ENCODE measurements around the gene RBL1. TPM values are rescaled to one million over a fixed set of nuclear protein-coding genes. Genes with fewer than 3 reads are reported as not detected.
"Not testable (repeated sequence)": the region's sequence is repeated elsewhere in the genome, so short reads cannot be mapped to it uniquely, and the experiment has no call there.

RBL1 gene
- total RNA-seq, 1 donor from 2014 or later: 10.4 TPM

GRCh38 chr20:37039366-37039765 lies 56.4 kb downstream of the RBL1 start:
- not testable (repeated sequence) for H3K4me1 ChIP-seq (ENCODE audit: control insufficient read depth in 3 of 3, insufficient read depth in 3 of 3, low read length in 3 of 3); H3K27ac ChIP-seq (ENCODE audit: low read depth, low read length); H3K9ac ChIP-seq (ENCODE audit: low read depth in 1 of 3, low read length in 3 of 3); H3K27me3 ChIP-seq (ENCODE audit: control insufficient read depth in 3 of 3, insufficient read depth in 3 of 3, low read length in 3 of 3); H3K4me3 ChIP-seq (ENCODE audit: low read length in 3 of 3); H3K9me3 ChIP-seq (ENCODE audit: control insufficient read depth in 3 of 3, low read length in 3 of 3)
- peaks cover 17 to 39% (median 33%) of the 10 kb centered on the region in 3 donors for H3K36me3 ChIP-seq (ENCODE audit: control insufficient read depth in 3 of 3, insufficient read depth in 3 of 3, low read length in 3 of 3)

- no peaks in the 10 kb centered on the region for H3K27me3 ChIP-seq (ENCODE audit: control insufficient read depth in 3 of 3, insufficient read depth in 3 of 3, low read length in 3 of 3)
Observed at GRCh38 chr20:37032077-37032476, 63.7 kb downstream of the RBL1 start.

GRCh38 chr20:37020636-37021035 lies 75.2 kb downstream of the RBL1 start:
- no peak overlapping the region for H3K4me3 ChIP-seq (ENCODE audit: low read length in 3 of 3)
- peaks cover 19 to 24% (median 20%) of the 10 kb centered on the region in 3 donors for H3K36me3 ChIP-seq (ENCODE audit: control insufficient read depth in 3 of 3, insufficient read depth in 3 of 3, low read length in 3 of 3)
- no peak overlapping the region for H3K27ac ChIP-seq (ENCODE audit: low read depth, low read length)
- H3K4me1 ChIP-seq (ENCODE audit: control insufficient read depth in 3 of 3, insufficient read depth in 3 of 3, low read length in 3 of 3): no peaks in the 10 kb centered on the region
- H3K9me3 ChIP-seq (ENCODE audit: control insufficient read depth in 3 of 3, low read length in 3 of 3): no peaks in the 10 kb centered on the region
- H3K9ac ChIP-seq (ENCODE audit: low read depth in 1 of 3, low read length in 3 of 3): no peak overlapping the region
- no peaks in the 10 kb centered on the region for H3K27me3 ChIP-seq (ENCODE audit: control insufficient read depth in 3 of 3, insufficient read depth in 3 of 3, low read length in 3 of 3)

More at GRCh38 chr20:37032077-37032476, 63.7 kb downstream of the RBL1 start:
- peaks cover 0 to 2% (median 0%) of the 10 kb centered on the region in 3 donors for H3K9me3 ChIP-seq (ENCODE audit: control insufficient read depth in 3 of 3, low read length in 3 of 3)
- H3K9ac ChIP-seq (ENCODE audit: low read depth in 1 of 3, low read length in 3 of 3): no peak overlapping the region
- peaks cover 4 to 26% (median 20%) of the 10 kb centered on the region in 3 donors for H3K36me3 ChIP-seq (ENCODE audit: control insufficient read depth in 3 of 3, insufficient read depth in 3 of 3, low read length in 3 of 3)
- H3K4me1 ChIP-seq (ENCODE audit: control insufficient read depth in 3 of 3, insufficient read depth in 3 of 3, low read length in 3 of 3): no peaks in the 10 kb centered on the region
- no peak overlapping the region for H3K27ac ChIP-seq (ENCODE audit: low read depth, low read length)
- no peak overlapping the region for H3K4me3 ChIP-seq (ENCODE audit: low read length in 3 of 3)

GRCh38 chr20:37012631-37013030 lies 83.2 kb downstream of the RBL1 start:
- H3K4me3 ChIP-seq (ENCODE audit: low read length in 3 of 3); H3K9ac ChIP-seq (ENCODE audit: low read depth in 1 of 3, low read length in 3 of 3); H3K27ac ChIP-seq (ENCODE audit: low read depth, low read length); H3K4me1 ChIP-seq (ENCODE audit: control insufficient read depth in 3 of 3, insufficient read depth in 3 of 3, low read length in 3 of 3); H3K27me3 ChIP-seq (ENCODE audit: control insufficient read depth in 3 of 3, insufficient read depth in 3 of 3, low read length in 3 of 3); H3K9me3 ChIP-seq (ENCODE audit: control insufficient read depth in 3 of 3, low read length in 3 of 3): not testable (repeated sequence)
- H3K36me3 ChIP-seq (ENCODE audit: control insufficient read depth in 3 of 3, insufficient read depth in 3 of 3, low read length in 3 of 3): peaks cover 12 to 14% (median 12%) of the 10 kb centered on the region in 3 donors

- H3K9me3 ChIP-seq (ENCODE audit: control insufficient read depth in 3 of 3, low read length in 3 of 3); H3K4me3 ChIP-seq (ENCODE audit: low read length in 3 of 3); H3K9ac ChIP-seq (ENCODE audit: low read depth in 1 of 3, low read length in 3 of 3); H3K36me3 ChIP-seq (ENCODE audit: control insufficient read depth in 3 of 3, insufficient read depth in 3 of 3, low read length in 3 of 3); H3K27ac ChIP-seq (ENCODE audit: low read depth, low read length); H3K27me3 ChIP-seq (ENCODE audit: control insufficient read depth in 3 of 3, insufficient read depth in 3 of 3, low read length in 3 of 3); H3K4me1 ChIP-seq (ENCODE audit: control insufficient read depth in 3 of 3, insufficient read depth in 3 of 3, low read length in 3 of 3): not testable (repeated sequence)
Observed at GRCh38 chr20:37011858-37012257, 83.9 kb downstream of the RBL1 start.

- H3K4me3 ChIP-seq (ENCODE audit: low read length in 3 of 3): no peak overlapping the region
Observed at GRCh38 chr20:37011147-37011546, 84.7 kb downstream of the RBL1 start.

GRCh38 chr20:37007898-37008649 lies 87.7 kb downstream of the RBL1 start:
- H3K27ac ChIP-seq (ENCODE audit: low read depth, low read length): no peak overlapping the region
- H3K4me3 ChIP-seq (ENCODE audit: low read length in 3 of 3): no peak overlapping the region
- H3K4me1 ChIP-seq (ENCODE audit: control insufficient read depth in 3 of 3, insufficient read depth in 3 of 3, low read length in 3 of 3): no peaks in the 10 kb centered on the region
- H3K9me3 ChIP-seq (ENCODE audit: control insufficient read depth in 3 of 3, low read length in 3 of 3): no peaks in the 10 kb centered on the region
- no peaks in the 10 kb centered on the region for H3K27me3 ChIP-seq (ENCODE audit: control insufficient read depth in 3 of 3, insufficient read depth in 3 of 3, low read length in 3 of 3)
- no peak overlapping the region for H3K9ac ChIP-seq (ENCODE audit: low read depth in 1 of 3, low read length in 3 of 3)
- peaks cover 3 to 13% (median 7%) of the 10 kb centered on the region in 3 donors for H3K36me3 ChIP-seq (ENCODE audit: control insufficient read depth in 3 of 3, insufficient read depth in 3 of 3, low read length in 3 of 3)

More at GRCh38 chr20:37011147-37011546, 84.7 kb downstream of the RBL1 start:
- H3K27ac ChIP-seq (ENCODE audit: low read depth, low read length): no peak overlapping the region
- H3K27me3 ChIP-seq (ENCODE audit: control insufficient read depth in 3 of 3, insufficient read depth in 3 of 3, low read length in 3 of 3): no peaks in the 10 kb centered on the region
- H3K9me3 ChIP-seq (ENCODE audit: control insufficient read depth in 3 of 3, low read length in 3 of 3): no peaks in the 10 kb centered on the region
- H3K9ac ChIP-seq (ENCODE audit: low read depth in 1 of 3, low read length in 3 of 3): no peak overlapping the region
- H3K36me3 ChIP-seq (ENCODE audit: control insufficient read depth in 3 of 3, insufficient read depth in 3 of 3, low read length in 3 of 3): peaks cover 4 to 7% (median 6%) of the 10 kb centered on the region in 3 donors
- H3K4me1 ChIP-seq (ENCODE audit: control insufficient read depth in 3 of 3, insufficient read depth in 3 of 3, low read length in 3 of 3): no peaks in the 10 kb centered on the region

GRCh38 chr20:37005062-37005942 lies 90.5 kb downstream of the RBL1 start:
- not testable (repeated sequence) for H3K9ac ChIP-seq (ENCODE audit: low read depth in 1 of 3, low read length in 3 of 3); H3K4me1 ChIP-seq (ENCODE audit: control insufficient read depth in 3 of 3, insufficient read depth in 3 of 3, low read length in 3 of 3); H3K9me3 ChIP-seq (ENCODE audit: control insufficient read depth in 3 of 3, low read length in 3 of 3); H3K27me3 ChIP-seq (ENCODE audit: control insufficient read depth in 3 of 3, insufficient read depth in 3 of 3, low read length in 3 of 3); H3K27ac ChIP-seq (ENCODE audit: low read depth, low read length); H3K4me3 ChIP-seq (ENCODE audit: low read length in 3 of 3)
- H3K36me3 ChIP-seq (ENCODE audit: control insufficient read depth in 3 of 3, insufficient read depth in 3 of 3, low read length in 3 of 3): peaks cover 5 to 15% (median 9%) of the 10 kb centered on the region in 3 donors

GRCh38 chr20:37001634-37002033 lies 94.2 kb downstream of the RBL1 start:
- H3K27me3 ChIP-seq (ENCODE audit: control insufficient read depth in 3 of 3, insufficient read depth in 3 of 3, low read length in 3 of 3); H3K4me3 ChIP-seq (ENCODE audit: low read length in 3 of 3); H3K9ac ChIP-seq (ENCODE audit: low read depth in 1 of 3, low read length in 3 of 3); H3K27ac ChIP-seq (ENCODE audit: low read depth, low read length); H3K9me3 ChIP-seq (ENCODE audit: control insufficient read depth in 3 of 3, low read length in 3 of 3); H3K4me1 ChIP-seq (ENCODE audit: control insufficient read depth in 3 of 3, insufficient read depth in 3 of 3, low read length in 3 of 3): not testable (repeated sequence)
- peaks cover 5 to 15% (median 14%) of the 10 kb centered on the region in 3 donors for H3K36me3 ChIP-seq (ENCODE audit: control insufficient read depth in 3 of 3, insufficient read depth in 3 of 3, low read length in 3 of 3)

GRCh38 chr20:37000171-37000570 lies 95.6 kb downstream of the RBL1 start:
- H3K9me3 ChIP-seq (ENCODE audit: control insufficient read depth in 3 of 3, low read length in 3 of 3); H3K27ac ChIP-seq (ENCODE audit: low read depth, low read length); H3K9ac ChIP-seq (ENCODE audit: low read depth in 1 of 3, low read length in 3 of 3); H3K4me1 ChIP-seq (ENCODE audit: control insufficient read depth in 3 of 3, insufficient read depth in 3 of 3, low read length in 3 of 3); H3K27me3 ChIP-seq (ENCODE audit: control insufficient read depth in 3 of 3, insufficient read depth in 3 of 3, low read length in 3 of 3); H3K4me3 ChIP-seq (ENCODE audit: low read length in 3 of 3): not testable (repeated sequence)
- H3K36me3 ChIP-seq (ENCODE audit: control insufficient read depth in 3 of 3, insufficient read depth in 3 of 3, low read length in 3 of 3): peaks cover 5 to 13% (median 12%) of the 10 kb centered on the region in 3 donors
